Measurements from ENCODE around the gene SHQ1.

SHQ1 gene

GRCh38 chr3:72847282-72847681 lies 963 bp downstream of the SHQ1 start:
- no peak for DNase-seq

- DNase-seq = no peak
Measured at GRCh38 chr3:72846166-72846565, 2.1 kb downstream of the SHQ1 start.

- DNase-seq = no peak
Measured at GRCh38 chr3:72844436-72844993, 3.7 kb downstream of the SHQ1 start.

GRCh38 chr3:72839057-72839456 lies 9.2 kb downstream of the SHQ1 start:
- DNase-seq = no peak

GRCh38 chr3:72836923-72837322 lies 11.3 kb downstream of the SHQ1 start:
- no peak for DNase-seq

GRCh38 chr3:72836416-72836815 lies 11.8 kb downstream of the SHQ1 start:
- no peak for DNase-seq

- DNase-seq = no peak
Measured at GRCh38 chr3:72830452-72831223, 17.6 kb downstream of the SHQ1 start.

- no peak for DNase-seq
Measured at GRCh38 chr3:72829701-72830100, 18.5 kb downstream of the SHQ1 start.

GRCh38 chr3:72821161-72821781 lies 27.0 kb downstream of the SHQ1 start:
- no peak for DNase-seq

GRCh38 chr3:72820415-72820814 lies 27.8 kb downstream of the SHQ1 start:
- DNase-seq = no peak

- DNase-seq = no peak
Measured at GRCh38 chr3:72818905-72819304, 29.3 kb downstream of the SHQ1 start.

- no peak for DNase-seq
Measured at GRCh38 chr3:72818092-72818773, 30.0 kb downstream of the SHQ1 start.

GRCh38 chr3:72816862-72817355 lies 31.3 kb downstream of the SHQ1 start:
- DNase-seq = no peak

GRCh38 chr3:72814308-72814707 lies 33.9 kb downstream of the SHQ1 start:
- no peak for DNase-seq

GRCh38 chr3:72812201-72812600 lies 36.0 kb downstream of the SHQ1 start:
- DNase-seq = no peak

GRCh38 chr3:72811571-72811970 lies 36.7 kb downstream of the SHQ1 start:
- no peak for DNase-seq

- no peak for DNase-seq
Measured at GRCh38 chr3:72810659-72811434, 37.4 kb downstream of the SHQ1 start.

GRCh38 chr3:72810063-72810462 lies 38.2 kb downstream of the SHQ1 start:
- DNase-seq = no peak

GRCh38 chr3:72804361-72804760 lies 43.9 kb downstream of the SHQ1 start:
- DNase-seq = no peak

GRCh38 chr3:72803573-72803972 lies 44.7 kb downstream of the SHQ1 start:
- DNase-seq = no peak

- no peak for DNase-seq
Measured at GRCh38 chr3:72802001-72802400, 46.2 kb downstream of the SHQ1 start.

GRCh38 chr3:72800869-72801268 lies 47.4 kb downstream of the SHQ1 start:
- DNase-seq = no peak

All from left hindlimb (tissue), 1 donor.